Fibroblast of pulmonary artery (primary cell): Measurements from ENCODE around the gene DUSP10.
A peak's percentile ranks its signal among the peaks of the same experiment; 100 is the strongest.

Experiments used
- DNase-seq: peaks from one replicate; pipeline ENCODE4 v3.0.0-alpha.2; 2010; ENCODE audit warnings: low read depth
- H3K4me3 ChIP-seq: replicated peaks from 2 replicates; pipeline ENCODE4 v1.5.1; 2011; ENCODE audit warnings: low read depth, mild to moderate bottlenecking, control low read depth, low read length, moderate library complexity
- CTCF ChIP-seq: IDR thresholded peaks from 2 replicates; pipeline ENCODE4 v1.5.1; 2011; ENCODE audit warnings: mild to moderate bottlenecking, control low read depth, low read length, inconsistent platforms; ENCODE audit errors: missing control alignments

Gene DUSP10

DNA sequence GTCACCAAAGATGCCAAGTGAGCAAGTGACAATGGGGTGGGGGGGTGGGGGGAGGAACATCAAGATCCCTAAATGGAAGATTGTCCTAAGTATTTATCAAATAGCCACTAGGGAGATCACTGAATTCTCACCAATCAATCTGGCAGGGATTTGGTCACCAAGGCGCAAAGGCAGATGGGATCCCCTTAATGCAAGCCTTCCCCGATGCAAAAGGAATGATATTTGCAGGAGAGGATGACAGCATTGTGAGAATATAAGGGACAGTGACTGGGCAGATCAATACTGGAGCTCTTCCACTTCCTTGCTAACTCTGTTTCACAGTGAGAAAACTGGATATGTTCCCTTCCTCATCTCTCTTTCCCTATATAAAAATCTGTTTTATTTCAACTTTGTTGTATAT lies 40.9 kb downstream of the DUSP10 start:
- H3K4me3 ChIP-seq: no peak overlapping the region
- no peak for TF ChIP-seq CTCF
- no peak for DNase-seq

DNA sequence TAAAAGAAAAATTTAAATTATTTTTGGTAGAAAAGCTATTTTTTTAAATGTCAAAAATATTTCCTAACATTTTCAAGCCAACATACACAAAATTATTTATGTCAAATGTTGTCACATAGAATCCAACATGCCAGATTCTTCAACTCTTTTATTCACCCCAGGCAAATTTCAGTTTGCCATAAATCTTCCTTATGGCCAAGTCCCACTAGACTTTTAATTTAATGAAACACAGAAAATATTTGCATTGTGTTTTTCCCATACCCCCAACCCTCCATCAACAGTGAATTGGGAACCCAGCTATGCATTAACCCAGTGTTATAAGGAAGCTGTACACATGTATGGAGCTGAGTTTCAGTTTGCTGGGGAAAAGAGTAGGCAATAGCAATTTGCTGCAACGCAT lies 41.4 kb downstream of the DUSP10 start:
- TF ChIP-seq CTCF: no peak
- DNase-seq: no peak
- H3K4me3 ChIP-seq: no peak overlapping the region

DNA sequence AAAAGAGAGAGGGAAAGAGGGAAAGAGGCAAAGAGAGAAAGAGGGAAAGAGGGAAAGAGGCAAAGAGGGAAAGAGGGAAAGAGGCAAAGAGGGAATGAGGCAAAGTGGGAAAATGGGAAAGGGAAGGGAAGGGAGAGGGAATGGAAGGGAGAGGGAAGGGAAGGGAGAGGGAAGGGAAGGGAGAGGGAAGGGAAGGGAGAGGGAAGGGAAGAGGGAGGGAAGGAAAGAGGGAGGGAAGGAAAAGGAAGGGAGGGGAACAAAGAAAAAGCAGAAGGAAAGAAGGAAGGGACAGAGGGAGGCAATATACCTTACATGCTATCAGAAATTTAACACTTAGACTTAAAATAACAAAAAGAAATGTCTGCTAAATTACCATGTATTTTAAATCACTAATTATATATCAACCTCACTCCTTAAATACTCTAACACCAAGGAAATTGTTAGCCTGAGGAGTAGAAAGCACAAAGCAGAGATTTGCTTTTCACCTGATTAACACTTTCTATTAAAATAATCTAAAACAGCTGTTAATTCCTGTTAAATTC lies 41.8 kb downstream of the DUSP10 start:
- no peak for DNase-seq

GRCh38 chr1:221699577-221699976 lies 42.3 kb downstream of the DUSP10 start:
- TF ChIP-seq CTCF: no peak
- no peak overlapping the region for H3K4me3 ChIP-seq
- peak; percentile 25 for DNase-seq

More for the DNA sequence above, 41.8 kb downstream of the DUSP10 start:
- no peak for TF ChIP-seq CTCF
- H3K4me3 ChIP-seq: no peak overlapping the region

DNA sequence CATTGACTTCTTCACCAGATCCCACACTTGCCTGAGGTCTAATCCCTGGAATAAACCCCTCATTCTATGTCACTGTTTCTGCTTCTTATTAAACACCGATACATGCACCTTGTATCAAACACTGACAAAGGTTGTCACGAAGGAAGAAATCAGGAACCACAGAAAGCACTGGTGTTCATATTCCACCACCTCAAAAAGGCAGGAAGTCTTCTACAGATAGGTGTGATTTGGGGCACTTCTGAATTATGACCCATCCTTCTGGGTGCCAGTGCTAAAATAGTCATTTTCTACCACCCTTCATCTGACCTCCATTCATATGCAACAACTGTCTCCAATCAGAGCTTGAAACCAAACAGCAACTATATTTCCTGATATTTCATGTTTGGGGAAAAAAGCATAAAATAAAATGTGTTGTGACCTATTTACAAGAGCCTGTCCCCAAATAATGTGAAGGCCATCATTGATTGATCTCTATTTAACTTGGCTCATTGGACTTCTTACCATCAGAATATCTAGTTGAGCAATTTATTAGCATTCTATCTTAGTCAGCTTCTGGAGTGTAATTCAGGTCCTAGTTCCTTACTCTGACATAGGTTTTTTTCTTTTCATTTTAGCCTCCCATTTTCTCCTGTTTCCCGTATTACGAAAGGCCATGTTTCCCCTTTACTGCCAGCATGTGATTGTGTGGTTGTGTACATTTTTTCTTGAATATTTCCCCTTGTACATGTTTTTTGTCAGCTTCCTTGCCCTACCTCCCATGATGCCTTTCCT lies 43.1 kb downstream of the DUSP10 start:
- DNase-seq: no peak
- no peak for TF ChIP-seq CTCF
- no peak overlapping the region for H3K4me3 ChIP-seq

- DNase-seq: no peak
- no peak overlapping the region for H3K4me3 ChIP-seq
- no peak for TF ChIP-seq CTCF
These were observed 43.9 kb downstream of the DUSP10 start for GRCh38 chr1:221697923-221698425.
